MCF 10A (cell line): ENCODE measurements around the gene MFSD6L. TPM values are rescaled to one million over a fixed set of nuclear protein-coding genes. Genes with fewer than 3 reads are reported as not detected.

Experiments
- BruUV-seq: library from RNA; stranded (reverse); fragments of 400-500 nt; replicated peaks from 2 replicates; lab custom pipeline; 2021; lab: Mats Ljungman, UMichigan
- CTCF ChIA-PET: fragments of 300-600 bp; sonication (Branson Sonifier 250); formaldehyde crosslinking; extraction: SDS; loops from one replicate; lab custom pipeline; 2021; ENCODE audit warnings: antibody characterized with exemption, inconsistent platforms; lab: Yijun Ruan, JAX
- POLR2A ChIA-PET: fragments of 300-600, 350-650 bp; sonication (Branson Sonifier 250); formaldehyde crosslinking; extraction: SDS; loops from one replicate; lab custom pipeline; 2020; ENCODE audit warnings: antibody characterized with exemption, inconsistent platforms; lab: Yijun Ruan, JAX
- DNase-seq: peaks from one replicate; pipeline ENCODE4 v3.0.0-alpha.2; 2018; ENCODE audit not compliant: unreplicated experiment
- H3K27ac Mint-ChIP-seq: one replicate; pipeline ENCODE4 v1.8.0; 2022; ENCODE audit warnings: mild to moderate bottlenecking, low read depth, mixed read lengths; ENCODE audit not compliant: unreplicated experiment
- H3K27me3 Mint-ChIP-seq: one replicate; pipeline ENCODE4 v1.8.0; 2022; ENCODE audit warnings: mixed read lengths; ENCODE audit not compliant: insufficient read depth, unreplicated experiment
- H3K36me3 Mint-ChIP-seq: one replicate; pipeline ENCODE4 v1.8.0; 2022; ENCODE audit warnings: mild to moderate bottlenecking, moderate library complexity, mixed read lengths; ENCODE audit not compliant: insufficient read depth, unreplicated experiment
- H3K4me1 Mint-ChIP-seq: one replicate; pipeline ENCODE4 v1.8.0; 2022; ENCODE audit warnings: mixed read lengths; ENCODE audit not compliant: insufficient read depth, unreplicated experiment
- H3K4me3 Mint-ChIP-seq: one replicate; pipeline ENCODE4 v1.8.0; 2022; ENCODE audit warnings: mild to moderate bottlenecking, moderate library complexity, mixed read lengths; ENCODE audit not compliant: unreplicated experiment
- H3K9me3 Mint-ChIP-seq: one replicate; pipeline ENCODE4 v1.8.0; 2022; ENCODE audit warnings: mixed read lengths; ENCODE audit not compliant: unreplicated experiment
- intact Hi-C: fragments of 100-400 bp; cut with micrococcal nuclease; formaldehyde crosslinking; loops from 2 replicates; pipeline ENCODE4 v1.14.1; 2022
- total RNA-seq: library from RNA; stranded (reverse); gene quantifications from 2 replicates; pipeline ENCODE4 v1.2.3, GENCODE V29; 2022
- TF ChIP-seq, protein P1 (sequence below): fragments of 200-600 bp; IDR thresholded peaks from one replicate; pipeline ENCODE4 v1.8.0; 2022; ENCODE audit warnings: antibody characterized with exemption, mild to moderate bottlenecking; ENCODE audit not compliant: unreplicated experiment

Gene MFSD6L
- total RNA-seq, 1 experiment from 2014 or later = not detected

DNA sequence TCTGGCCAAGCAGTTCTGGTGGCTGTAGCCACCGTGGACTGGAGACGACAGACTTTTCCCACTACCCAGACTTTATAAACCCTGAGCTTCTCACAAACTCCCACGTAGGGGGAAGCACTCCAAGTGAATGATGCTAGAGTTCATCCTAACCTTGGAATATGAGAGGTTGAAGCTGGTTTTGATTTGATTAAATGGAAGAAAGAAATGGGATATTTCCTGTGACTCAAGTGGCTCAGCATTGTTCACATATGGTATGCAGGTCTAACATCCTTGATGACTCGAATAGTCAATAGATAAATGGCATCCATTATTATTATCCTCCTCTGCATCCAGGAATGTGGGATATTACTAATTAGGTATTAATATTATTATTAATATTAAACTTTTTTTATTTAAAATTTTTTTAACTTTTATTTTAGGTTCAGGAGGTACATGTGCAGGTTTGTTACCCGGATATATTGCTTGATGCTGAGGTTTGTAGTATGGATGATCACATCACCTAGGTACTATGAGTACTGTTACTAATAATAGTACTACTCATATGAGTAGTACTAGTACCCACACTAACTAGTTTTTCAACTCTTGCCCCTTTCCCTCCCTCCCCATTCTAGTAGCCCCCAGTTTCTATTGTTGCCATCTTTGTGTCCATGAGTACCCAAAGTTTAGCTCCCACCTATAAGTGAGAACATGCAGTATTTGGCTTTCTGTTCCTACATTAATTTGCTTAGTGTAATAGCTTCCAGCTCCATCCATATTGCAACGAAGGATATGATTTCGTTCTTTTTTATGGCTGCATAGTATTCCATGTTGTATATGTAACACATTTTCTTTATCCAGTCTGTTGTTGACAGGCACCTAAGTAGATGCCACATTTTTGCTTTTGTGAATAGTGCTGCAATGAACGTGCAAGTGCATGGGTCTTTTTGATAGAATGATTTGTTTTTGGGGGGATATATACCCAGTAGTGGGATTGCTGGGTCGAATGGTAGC is 45.4 kb upstream of the MFSD6L start:
- TF ChIP-seq, protein P1, sequence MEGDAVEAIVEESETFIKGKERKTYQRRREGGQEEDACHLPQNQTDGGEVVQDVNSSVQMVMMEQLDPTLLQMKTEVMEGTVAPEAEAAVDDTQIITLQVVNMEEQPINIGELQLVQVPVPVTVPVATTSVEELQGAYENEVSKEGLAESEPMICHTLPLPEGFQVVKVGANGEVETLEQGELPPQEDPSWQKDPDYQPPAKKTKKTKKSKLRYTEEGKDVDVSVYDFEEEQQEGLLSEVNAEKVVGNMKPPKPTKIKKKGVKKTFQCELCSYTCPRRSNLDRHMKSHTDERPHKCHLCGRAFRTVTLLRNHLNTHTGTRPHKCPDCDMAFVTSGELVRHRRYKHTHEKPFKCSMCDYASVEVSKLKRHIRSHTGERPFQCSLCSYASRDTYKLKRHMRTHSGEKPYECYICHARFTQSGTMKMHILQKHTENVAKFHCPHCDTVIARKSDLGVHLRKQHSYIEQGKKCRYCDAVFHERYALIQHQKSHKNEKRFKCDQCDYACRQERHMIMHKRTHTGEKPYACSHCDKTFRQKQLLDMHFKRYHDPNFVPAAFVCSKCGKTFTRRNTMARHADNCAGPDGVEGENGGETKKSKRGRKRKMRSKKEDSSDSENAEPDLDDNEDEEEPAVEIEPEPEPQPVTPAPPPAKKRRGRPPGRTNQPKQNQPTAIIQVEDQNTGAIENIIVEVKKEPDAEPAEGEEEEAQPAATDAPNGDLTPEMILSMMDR = no peak
- POLR2A ChIA-PET = no interaction called here
- intact Hi-C loops = no loop called here

DNA sequence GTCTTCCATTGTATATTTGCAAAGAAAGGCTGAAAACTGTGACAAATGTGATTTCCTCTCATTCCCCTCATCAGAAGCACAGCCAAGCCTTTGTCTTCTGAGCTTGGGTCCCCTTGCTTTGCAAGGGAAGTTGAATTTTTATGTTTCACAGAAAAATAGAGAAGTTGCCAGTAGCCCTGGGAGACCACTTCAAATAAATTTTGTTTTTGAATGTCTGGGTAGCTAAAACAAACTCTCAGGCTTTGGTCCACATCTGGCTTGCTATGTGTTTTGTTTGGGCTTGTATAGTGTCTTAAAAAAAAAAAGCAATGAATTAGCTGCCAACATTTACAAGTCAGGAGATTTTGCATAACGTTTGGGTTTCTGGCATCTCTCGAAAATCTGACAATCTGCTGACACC is 44.2 kb upstream of the MFSD6L start:
- CTCF ChIA-PET = interaction anchor here (1.0 kb wide), 1 partner anchor 679 kb away, joined by 3 read pairs; no protein-coding TSS in a partner anchor
- no TSS peak for BruUV-seq
- Mint-ChIP-seq H3K4me3 (no peak overlapping the region), H3K27ac (no peak overlapping the region), H3K9me3 (no peaks in the 10 kb centered on the region), H3K27me3 (no peaks in the 10 kb centered on the region), H3K4me1 (no peaks in the 10 kb centered on the region), H3K36me3 (no peaks in the 10 kb centered on the region)
- intact Hi-C loops = no loop called here
- POLR2A ChIA-PET = interaction anchor here (0.6 kb wide), 1 partner anchor 34 kb away, joined by 4 read pairs; no protein-coding TSS in a partner anchor
- TF ChIP-seq, protein P1 = no peak
- no peak for DNase-seq

More for the DNA sequence above, 45.4 kb upstream of the MFSD6L start:
- no TSS peak for BruUV-seq
- Mint-ChIP-seq H3K27me3 (no peaks in the 10 kb centered on the region), H3K36me3 (no peaks in the 10 kb centered on the region), H3K4me1 (no peaks in the 10 kb centered on the region), H3K27ac (no peak overlapping the region), H3K4me3 (no peak overlapping the region), H3K9me3 (no peaks in the 10 kb centered on the region)
- DNase-seq = no peak
- CTCF ChIA-PET = interaction anchor here (0.7 to 1.0 kb wide), 2 partner anchors 29 to 678 kb away, joined by 3 read pairs; no protein-coding TSS in a partner anchor

DNA sequence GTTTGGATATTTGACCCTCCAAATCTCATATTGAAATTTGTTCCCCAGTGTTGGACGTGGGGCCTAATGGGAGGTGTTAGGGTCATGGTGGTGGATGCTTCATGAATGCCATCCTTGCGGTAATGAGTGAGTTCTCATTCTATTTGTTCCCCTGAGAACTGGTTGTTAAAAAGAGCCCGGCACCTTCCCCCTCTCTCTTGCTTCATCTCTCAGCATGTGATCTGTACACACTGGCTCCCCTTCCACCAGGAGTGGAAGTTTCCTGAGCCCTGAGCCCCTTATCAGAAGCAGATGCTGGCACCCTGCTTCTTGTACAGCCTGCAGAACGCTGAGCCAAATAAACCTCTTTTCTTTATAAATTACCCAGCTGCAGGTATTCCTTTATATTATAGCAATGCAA is 42.7 kb upstream of the MFSD6L start:
- no TSS peak for BruUV-seq
- CTCF ChIA-PET = interaction anchor here (0.7 kb wide), 1 partner anchor 267 kb away, joined by 3 read pairs; no protein-coding TSS in a partner anchor

More for the DNA sequence above, 42.7 kb upstream of the MFSD6L start:
- POLR2A ChIA-PET = no interaction called here
- intact Hi-C loops = no loop called here
- Mint-ChIP-seq H3K36me3 (no peaks in the 10 kb centered on the region), H3K27me3 (no peaks in the 10 kb centered on the region), H3K4me3 (no peak overlapping the region), H3K27ac (no peak overlapping the region), H3K4me1 (peaks cover 9% of the 10 kb centered on the region), H3K9me3 (peaks cover 8% of the 10 kb centered on the region)
- TF ChIP-seq, protein P1 = no peak
- DNase-seq = no peak
